Fibroblast of skin of back (primary cell): ENCODE measurements around the gene TSEN54.

Experiments used
- DNase-seq: peaks from one replicate; pipeline ENCODE4 v3.0.0-alpha.2; 2013

Gene TSEN54

DNA sequence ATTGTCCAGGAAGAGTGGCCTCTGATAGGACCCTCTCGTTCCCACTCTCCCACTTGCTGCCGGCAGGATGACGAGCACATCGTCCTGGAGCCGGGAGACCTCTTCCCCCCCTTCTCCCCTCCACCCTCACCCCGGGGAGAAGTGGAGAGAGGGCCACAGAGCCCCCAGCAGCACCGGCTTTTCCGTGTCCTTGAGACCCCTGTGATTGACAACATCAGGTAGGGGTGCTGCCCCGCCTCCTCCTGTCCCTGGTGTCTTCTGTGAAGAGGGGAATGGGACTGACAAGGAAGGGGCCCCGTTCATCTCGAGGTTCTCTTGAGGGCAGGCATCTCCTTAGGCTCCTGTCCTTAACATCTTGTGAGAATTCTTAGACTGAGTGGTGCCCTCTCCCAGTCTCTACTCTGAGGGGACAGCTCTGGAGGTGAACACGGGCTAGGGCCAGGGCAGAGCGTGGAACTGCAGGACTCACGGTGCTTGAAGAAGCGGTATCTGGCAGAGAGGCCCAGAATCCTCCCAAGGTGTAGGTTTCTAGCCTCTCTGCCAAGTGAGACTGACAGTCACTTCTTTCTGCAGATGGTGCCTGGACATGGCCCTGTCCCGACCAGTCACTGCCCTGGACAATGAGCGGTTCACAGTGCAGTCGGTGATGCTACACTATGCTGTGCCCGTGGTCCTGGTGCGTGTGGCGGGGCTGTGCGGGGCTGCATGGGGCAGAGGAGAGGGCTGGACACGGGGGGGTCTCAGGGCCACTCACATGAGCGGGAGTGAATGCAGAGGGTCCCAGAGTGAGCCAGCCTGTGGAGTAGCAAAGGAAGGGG lies 27.4 kb upstream of the TSEN54 start:
- no peak for DNase-seq

DNA sequence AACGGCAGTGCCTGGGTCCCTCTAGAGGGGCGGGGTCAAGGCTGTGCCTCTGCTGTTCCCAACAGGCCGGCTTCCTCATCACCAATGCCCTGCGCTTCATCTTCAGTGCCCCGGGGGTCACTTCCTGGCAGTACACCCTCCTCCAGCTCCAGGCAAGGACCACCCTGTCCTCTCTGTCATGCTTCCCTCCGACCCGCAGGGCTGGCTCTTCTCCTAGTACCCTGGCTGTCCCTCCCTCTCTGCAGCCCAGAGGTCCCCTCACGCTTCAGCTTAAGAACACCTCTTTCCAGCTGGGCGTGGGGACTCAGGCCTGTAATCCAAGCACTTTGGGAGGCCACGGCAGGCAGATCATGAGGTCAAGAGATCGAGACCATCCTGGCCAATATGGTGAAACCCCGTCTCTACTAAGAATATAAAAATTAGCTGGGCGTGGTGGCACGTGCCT lies 26.8 kb upstream of the TSEN54 start:
- DNase-seq = no peak

DNA sequence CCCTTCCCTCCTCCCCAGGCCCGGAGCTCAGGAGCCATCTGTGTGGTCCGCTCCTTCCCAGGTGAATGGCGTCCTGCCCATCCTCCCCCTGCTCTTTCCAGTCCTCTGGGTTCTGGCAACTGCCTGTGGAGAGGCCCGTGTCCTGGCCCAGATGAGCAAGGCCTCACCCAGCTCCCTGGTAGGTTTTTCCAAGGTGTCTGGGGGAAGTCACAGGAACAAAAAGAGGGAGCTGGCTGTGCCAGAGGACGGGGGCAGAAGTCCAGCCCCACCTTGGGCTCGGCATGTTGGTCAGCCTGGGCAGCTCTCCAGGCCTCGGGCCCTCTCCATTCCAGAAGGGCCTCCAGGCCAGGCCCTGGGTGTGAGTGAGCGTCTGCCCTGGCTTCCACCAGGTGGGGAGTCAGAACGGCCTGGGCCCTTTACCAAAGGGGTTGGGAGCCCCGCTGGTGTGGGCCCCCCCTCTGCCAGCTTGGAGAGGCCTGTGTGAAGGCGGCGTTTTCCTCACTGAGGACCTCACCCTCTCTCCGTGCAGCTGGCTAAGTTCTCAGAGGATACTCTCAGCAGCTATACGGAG lies 26.1 kb upstream of the TSEN54 start:
- DNase-seq = no peak

DNA sequence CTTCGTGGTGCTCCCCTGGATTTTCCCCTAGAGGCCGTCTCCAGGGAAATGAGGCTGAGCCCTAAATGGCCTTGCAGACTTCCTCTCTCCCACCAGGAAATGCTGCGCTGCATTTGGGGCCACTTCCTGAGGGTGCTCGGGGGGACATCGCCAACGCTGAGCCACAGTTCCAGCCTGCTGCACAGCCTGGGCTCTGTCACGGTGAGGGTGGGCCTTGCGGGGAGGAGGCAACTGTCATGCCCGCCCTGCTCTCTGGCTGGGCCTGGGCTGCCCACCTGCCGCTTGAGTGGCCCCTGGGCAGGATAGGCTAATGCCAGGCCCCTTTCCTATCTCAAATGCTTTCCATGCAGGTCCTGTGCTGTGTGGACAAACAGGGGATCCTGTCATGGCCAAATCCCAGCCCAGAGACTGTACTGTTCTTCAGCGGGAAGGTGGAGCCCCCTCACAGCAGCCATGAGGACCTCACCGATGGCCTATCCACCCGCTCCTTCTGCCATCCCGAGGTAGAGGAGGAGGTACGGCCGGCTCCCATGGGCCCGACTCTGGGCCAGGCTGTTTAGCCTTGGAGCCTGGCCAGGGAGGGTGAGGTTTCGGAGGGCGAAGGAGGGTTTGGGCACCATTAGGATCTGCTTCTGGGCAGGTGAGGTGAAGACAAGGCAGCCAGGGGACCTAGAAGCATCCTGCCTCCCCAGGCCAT lies 25.2 kb upstream of the TSEN54 start:
- no peak for DNase-seq

- no peak for DNase-seq
Measured at GRCh38 chr17:75491680-75492079, 24.6 kb upstream of the TSEN54 start.

DNA sequence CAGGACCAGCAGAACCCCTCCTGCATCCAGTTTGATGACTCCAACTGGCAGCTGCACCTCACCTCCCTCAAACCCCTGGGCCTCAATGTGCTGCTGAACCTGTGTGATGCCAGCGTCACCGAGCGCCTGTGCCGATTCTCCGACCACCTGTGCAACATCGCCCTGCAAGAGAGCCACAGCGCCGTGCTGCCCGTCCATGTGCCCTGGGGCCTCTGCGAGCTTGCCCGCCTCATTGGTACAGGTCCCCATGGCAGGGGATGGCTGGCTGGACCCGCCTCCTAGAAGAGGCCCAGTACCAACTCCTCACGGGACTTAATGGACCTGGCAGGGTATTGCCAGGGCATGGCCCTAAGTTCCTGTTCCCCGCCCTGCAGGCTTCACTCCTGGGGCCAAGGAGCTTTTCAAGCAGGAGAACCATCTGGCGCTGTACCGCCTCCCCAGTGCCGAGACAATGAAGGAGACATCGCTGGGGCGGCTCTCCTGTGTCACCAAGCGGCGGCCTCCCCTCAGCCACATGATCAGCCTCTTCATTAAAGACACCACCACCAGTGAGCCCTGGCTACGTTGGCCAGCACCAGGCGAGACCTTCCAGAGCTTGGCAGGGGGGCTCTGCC lies 23.7 kb upstream of the TSEN54 start:
- DNase-seq = no peak

DNA sequence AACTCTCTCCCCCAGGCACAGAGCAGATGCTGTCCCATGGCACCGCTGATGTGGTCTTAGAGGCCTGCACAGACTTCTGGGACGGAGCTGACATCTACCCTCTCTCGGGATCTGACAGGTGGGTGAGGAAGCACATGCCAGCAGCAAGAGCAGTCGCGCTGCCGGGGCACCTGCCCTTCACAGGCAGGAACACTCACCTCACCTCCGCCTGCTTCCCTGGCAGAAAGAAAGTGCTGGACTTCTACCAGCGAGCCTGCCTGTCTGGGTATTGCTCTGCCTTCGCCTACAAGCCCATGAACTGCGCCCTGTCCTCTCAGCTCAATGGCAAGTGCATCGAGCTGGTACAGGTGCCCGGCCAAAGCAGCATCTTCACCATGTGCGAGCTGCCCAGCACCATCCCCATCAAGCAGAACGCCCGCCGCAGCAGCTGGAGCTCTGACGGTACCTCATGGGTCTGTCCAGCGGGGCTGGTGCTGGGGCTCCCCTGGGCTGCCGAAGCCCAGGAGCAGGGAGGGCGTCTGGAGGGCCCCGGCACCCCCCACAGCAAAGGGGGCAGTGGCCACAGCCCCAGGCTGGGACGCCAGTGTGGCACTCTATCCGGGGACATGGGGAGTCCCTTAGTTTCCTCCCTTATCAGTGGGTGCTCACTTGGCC lies 22.7 kb upstream of the TSEN54 start:
- no peak for DNase-seq

DNA sequence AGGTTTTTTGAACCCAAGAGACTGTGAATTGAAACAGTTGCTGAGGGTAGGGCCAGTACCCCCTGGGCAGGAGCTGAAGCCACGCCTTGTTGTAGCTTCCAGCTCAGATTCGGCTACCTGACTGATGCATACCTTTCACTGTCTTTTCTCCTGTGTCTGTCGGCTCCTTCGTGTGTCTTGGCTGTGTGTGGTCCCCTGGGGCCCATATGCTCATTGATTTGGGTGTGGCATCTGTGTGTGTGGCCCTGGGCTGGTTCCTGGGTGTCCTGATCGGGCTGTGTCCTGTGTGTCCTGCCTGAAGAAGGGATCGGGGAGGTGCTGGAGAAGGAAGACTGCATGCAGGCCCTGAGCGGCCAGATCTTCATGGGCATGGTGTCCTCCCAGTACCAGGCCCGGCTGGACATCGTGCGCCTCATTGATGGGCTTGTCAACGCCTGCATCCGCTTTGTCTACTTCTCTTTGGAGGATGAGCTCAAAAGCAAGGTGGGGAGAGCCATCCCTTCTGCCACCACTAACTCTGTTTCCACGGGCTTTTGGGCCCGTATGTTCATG lies 21.9 kb upstream of the TSEN54 start:
- DNase-seq = no peak

- DNase-seq = no peak
Measured at GRCh38 chr17:75496005-75496404, 20.3 kb upstream of the TSEN54 start.

DNA sequence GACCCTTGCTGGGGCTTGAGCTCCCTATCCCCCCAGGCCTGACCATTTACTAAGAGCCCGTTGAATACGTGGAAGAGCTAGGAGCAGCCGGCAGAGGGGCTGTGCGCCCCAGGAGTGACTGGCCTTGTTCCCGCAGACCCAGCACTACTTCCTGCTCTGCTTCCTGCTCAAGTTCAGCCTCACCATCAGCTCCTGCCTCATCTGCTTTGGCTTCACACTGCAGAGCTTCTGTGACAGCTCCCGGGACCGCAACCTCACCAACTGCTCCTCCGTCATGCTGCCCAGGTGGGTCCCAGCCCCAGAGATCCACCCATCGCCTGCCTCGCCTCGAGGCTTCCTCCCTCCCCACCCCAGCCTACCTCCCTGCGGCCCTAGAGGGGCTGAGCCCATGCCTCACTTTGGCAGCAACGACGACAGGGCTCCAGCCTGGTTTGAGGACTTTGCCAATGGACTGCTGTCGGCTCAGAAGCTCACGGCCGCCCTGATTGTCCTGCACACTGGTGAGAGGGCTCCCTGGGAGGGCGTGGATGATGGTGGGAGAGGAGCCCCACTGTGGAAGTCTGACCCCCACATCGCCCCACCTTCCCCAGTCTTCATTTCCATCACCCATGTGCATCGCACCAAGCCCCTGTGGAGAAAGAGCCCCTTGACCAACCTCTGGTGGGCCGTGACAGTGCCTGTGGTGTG lies 18.1 kb upstream of the TSEN54 start:
- no peak for DNase-seq

- no peak for DNase-seq
Measured at GRCh38 chr17:75498726-75499213, 17.6 kb upstream of the TSEN54 start.

DNA sequence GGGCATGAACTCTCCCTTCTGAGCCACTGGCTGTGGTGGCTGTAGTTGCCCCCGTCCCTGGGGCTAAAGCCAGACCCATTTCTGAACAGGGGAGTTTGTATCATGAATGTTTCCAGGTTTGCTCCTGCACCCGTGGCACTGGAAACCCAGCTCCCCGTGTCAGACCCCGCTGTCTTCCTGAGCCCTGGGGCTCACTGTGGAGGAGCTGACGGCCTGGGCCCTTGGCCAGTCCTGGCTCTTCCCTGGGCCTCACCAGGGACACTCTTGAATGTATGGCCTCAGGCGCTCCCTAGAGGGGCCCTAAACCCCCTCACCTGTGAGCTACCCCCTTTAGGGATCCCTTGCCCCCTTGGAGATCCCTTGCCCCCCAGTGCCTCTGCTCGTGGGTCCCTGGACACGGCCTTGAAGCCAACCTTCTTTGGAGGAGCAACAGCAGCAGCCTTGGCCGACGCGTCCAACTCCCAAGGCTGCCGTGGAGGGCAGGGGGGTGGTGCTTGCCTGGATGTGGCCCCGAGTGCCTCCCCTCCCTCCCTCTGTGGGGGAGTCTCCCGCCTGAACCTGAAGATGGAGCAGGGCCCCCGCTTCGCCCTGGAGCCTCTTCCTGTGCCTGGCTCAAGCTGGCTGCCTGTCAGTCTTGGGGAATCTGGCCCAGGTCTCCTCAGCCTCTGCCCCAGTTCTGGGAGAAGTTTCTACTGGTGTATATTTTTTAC lies 16.9 kb upstream of the TSEN54 start:
- no peak for DNase-seq

- DNase-seq = no peak
Measured at GRCh38 chr17:75500419-75501216, 15.7 kb upstream of the TSEN54 start.

DNA sequence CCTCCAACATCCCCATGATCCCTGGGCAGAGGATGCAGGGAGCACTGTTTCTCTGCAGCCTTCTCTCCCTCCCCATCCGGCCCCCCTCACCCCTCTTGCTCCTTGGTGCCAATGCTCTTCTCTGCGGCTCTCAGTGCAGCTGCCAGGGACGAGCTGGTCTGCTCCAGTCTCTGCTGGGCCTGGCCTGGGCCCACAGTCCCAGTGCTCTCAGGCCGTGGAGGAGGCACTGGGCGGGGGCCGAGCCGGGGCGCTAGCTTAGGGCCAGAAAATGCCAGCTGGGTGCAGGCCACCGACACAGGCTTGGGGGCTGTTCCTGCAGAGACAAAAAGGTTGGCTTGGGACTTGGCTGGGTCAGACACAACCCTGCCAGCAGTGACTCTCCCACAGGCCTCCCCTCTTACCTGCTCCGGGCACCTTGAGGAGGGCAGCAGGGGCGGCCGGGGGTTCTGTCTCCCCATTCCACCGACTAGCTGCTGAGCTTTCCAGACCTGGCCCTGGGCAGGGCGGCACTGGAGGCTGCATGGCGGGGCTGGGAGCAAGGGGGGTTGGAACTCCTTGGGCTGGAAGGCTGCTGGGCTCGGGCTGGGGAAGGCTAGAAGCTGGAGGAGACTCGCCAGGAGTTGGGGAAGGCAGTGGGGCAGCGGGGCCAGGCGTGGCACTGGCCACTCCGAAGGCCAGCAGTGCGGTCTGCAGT lies 14.8 kb upstream of the TSEN54 start:
- no peak for DNase-seq

DNA sequence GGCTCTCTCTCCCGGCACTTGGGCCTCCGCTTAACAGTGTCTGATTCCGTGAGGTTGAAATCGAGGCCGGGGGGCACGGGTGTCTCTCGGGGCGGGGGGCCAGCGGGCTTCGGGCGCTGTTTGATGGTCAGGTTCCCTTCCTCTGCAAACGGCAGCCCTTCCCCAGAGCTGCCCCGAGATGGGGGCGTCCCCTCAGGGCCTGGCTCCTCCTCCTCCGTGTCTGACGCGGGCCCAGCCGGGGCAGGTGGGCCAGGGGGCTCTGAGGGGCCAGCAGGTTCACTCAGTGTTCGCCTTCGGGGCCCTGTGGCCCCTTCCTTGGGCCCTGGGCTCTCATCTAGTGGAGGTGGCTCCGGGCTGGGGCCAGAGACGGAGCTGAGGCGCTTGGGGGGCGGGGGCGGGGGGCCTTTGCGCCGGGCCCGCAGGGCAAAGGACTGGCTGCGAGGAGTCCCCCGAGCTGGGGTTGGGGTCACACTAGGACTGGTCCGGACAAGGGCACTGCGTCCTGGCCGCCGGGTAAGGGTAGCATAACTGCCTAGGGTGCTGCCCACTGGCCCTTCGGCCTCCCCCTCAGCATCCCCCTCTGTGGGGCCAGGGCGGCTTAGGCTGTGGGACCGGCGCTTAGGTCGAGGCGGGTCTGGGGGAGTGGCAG lies 14.1 kb upstream of the TSEN54 start:
- DNase-seq = no peak

GRCh38 chr17:75502721-75503329 lies 13.5 kb upstream of the TSEN54 start:
- no peak for DNase-seq

DNA sequence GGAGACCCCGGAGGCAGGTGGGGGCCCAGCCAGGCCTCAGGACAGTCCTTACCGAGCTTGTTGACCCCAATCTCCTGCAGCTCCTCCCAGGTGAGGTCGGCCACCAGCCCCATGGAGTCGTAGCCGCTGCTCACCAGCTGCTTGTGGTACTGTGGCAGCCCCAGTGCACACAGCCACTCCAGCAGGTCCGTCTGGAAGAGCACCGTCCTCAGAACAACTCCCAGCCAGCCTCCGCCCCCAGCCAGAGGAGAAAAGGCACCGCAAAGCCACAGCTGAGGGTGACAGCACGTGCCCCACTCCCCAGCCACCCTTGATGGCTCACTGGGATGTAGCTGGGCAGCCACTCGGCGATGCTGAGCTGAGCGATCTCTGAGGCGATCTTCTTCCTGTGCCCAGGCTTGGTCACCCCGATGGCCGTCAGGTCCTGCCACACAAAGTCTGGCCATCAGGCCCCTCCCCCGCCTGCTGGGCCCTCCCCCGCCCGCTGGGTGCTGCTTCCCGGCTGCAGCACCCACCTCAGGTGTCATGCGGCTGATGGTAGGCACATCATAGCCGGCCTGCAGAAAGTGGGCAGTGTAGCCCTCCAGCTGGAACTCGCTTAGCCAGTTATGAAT lies 12.9 kb upstream of the TSEN54 start:
- no peak for DNase-seq

DNA sequence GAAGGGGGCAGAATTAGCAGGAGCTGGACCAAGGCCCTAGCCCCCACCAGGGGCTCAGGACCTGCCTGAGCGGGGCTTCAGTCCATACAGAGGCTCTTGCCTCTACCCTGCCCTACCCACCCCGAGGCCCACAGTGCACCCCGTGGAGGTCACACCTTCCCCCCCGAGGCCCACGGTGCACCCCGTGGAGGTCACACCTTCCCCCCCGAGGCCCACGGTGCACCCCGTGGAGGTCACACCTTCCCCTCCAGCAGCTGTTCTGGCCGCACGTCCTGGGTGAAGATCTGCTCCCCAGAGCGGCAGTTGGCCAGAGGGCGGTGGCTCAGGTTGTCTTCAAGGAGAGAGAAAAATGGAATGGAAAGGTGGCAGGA lies 12.4 kb upstream of the TSEN54 start:
- DNase-seq = no peak
